ENCODE results near the gene HSPB1. TPM values are rescaled to one million over a fixed set of nuclear protein-coding genes. Genes with fewer than 3 reads are reported as not detected.
"Not testable (repeated sequence)": the region's sequence is repeated elsewhere in the genome, so short reads cannot be mapped to it uniquely, and the experiment has no call there.

HSPB1 gene
- total and polyA plus RNA-seq, 4 donors, result 89.6 to 529 (median 356) TPM

- no peak for DNase-seq
- TF ChIP-seq CTCF (IDR thresholded peaks at IDR 0.05; ENCODE audit: control extremely low read depth, extremely low read depth), result no peak
- 76 to 80% methylated on average over 21 of the region's 21 CpGs for WGBS, 2 donors
These were observed 7.9 kb downstream of the HSPB1 start for GRCh38 chr7:76310102-76310957.

GRCh38 chr7:76311838-76312237 is 9.4 kb downstream of the HSPB1 start:
- H3K27me3 ChIP-seq (ENCODE audit: control insufficient read depth in 3 of 3, insufficient read depth in 3 of 3, low read length in 2 of 3); H3K4me1 ChIP-seq (ENCODE audit: control insufficient read depth in 5 of 5, insufficient read depth in 5 of 5, low read length in 5 of 5); H3K9me3 ChIP-seq (ENCODE audit: control insufficient read depth in 4 of 4, insufficient read depth in 3 of 4, low read length in 3 of 4); H3K4me3 ChIP-seq; ATAC-seq (ENCODE audit: insufficient read depth, low FRiP score); H3K27ac ChIP-seq (ENCODE audit: low read depth in 1 of 2, low read length in 1 of 2); H3K36me3 ChIP-seq (ENCODE audit: control insufficient read depth in 4 of 4, insufficient read depth in 4 of 4, low read length in 4 of 4); DNase-seq; H3K9ac ChIP-seq (ENCODE audit: insufficient read depth in 1 of 2, low read length in 2 of 2): not testable (repeated sequence)
- 95 to 98% methylated on average over 6 of the region's 6 CpGs for WGBS, 2 donors

More at GRCh38 chr7:76310102-76310957, 7.9 kb downstream of the HSPB1 start:
- H3K9ac ChIP-seq (ENCODE audit: insufficient read depth in 1 of 2, low read length in 2 of 2), result no peak overlapping the region
- H3K27ac ChIP-seq (ENCODE audit: low read depth in 1 of 2, low read length in 1 of 2), result no peak overlapping the region
- no peak overlapping the region for H3K4me3 ChIP-seq
- H3K36me3 ChIP-seq (ENCODE audit: control insufficient read depth in 4 of 4, insufficient read depth in 4 of 4, low read length in 4 of 4), result no peaks in the 10 kb centered on the region
- no peaks in the 10 kb centered on the region for H3K27me3 ChIP-seq (ENCODE audit: control insufficient read depth in 3 of 3, insufficient read depth in 3 of 3, low read length in 2 of 3)
- H3K4me1 ChIP-seq (ENCODE audit: control insufficient read depth in 5 of 5, insufficient read depth in 5 of 5, low read length in 5 of 5), result peaks cover 0 to 7% (median 0%) of the 10 kb centered on the region in 5 donors
- H3K9me3 ChIP-seq (ENCODE audit: control insufficient read depth in 4 of 4, insufficient read depth in 3 of 4, low read length in 3 of 4), result no peaks in the 10 kb centered on the region
- ATAC-seq (ENCODE audit: insufficient read depth, low FRiP score), result no peak

- peaks cover 0 to 13% (median 5%) of the 10 kb centered on the region in 5 donors for H3K4me1 ChIP-seq (ENCODE audit: control insufficient read depth in 5 of 5, insufficient read depth in 5 of 5, low read length in 5 of 5)
- H3K27me3 ChIP-seq (ENCODE audit: control insufficient read depth in 3 of 3, insufficient read depth in 3 of 3, low read length in 2 of 3), result no peaks in the 10 kb centered on the region
- ATAC-seq (ENCODE audit: insufficient read depth, low FRiP score), result peak; percentile 80
- H3K36me3 ChIP-seq (ENCODE audit: control insufficient read depth in 4 of 4, insufficient read depth in 4 of 4, low read length in 4 of 4), result no peaks in the 10 kb centered on the region
- H3K9me3 ChIP-seq (ENCODE audit: control insufficient read depth in 4 of 4, insufficient read depth in 3 of 4, low read length in 3 of 4), result no peaks in the 10 kb centered on the region
- 6 to 8% methylated on average over 15 of the region's 15 CpGs for WGBS, 2 donors
- no peak overlapping the region for H3K27ac ChIP-seq (ENCODE audit: low read depth in 1 of 2, low read length in 1 of 2)
- no peak overlapping the region for H3K4me3 ChIP-seq
- DNase-seq, result peak; percentile 94 to 97 (median 95)
- TF ChIP-seq CTCF (IDR thresholded peaks at IDR 0.05; ENCODE audit: control extremely low read depth, extremely low read depth), result peak; percentile 100
- no peak overlapping the region for H3K9ac ChIP-seq (ENCODE audit: insufficient read depth in 1 of 2, low read length in 2 of 2)
These were observed 11.7 kb downstream of the HSPB1 start for GRCh38 chr7:76314042-76314721.

GRCh38 chr7:76314740-76315139 is 12.3 kb downstream of the HSPB1 start:
- not testable (repeated sequence) for H3K9ac ChIP-seq (ENCODE audit: insufficient read depth in 1 of 2, low read length in 2 of 2); H3K27me3 ChIP-seq (ENCODE audit: control insufficient read depth in 3 of 3, insufficient read depth in 3 of 3, low read length in 2 of 3); H3K9me3 ChIP-seq (ENCODE audit: control insufficient read depth in 4 of 4, insufficient read depth in 3 of 4, low read length in 3 of 4); H3K36me3 ChIP-seq (ENCODE audit: control insufficient read depth in 4 of 4, insufficient read depth in 4 of 4, low read length in 4 of 4); DNase-seq; H3K4me3 ChIP-seq; H3K27ac ChIP-seq (ENCODE audit: low read depth in 1 of 2, low read length in 1 of 2); ATAC-seq (ENCODE audit: insufficient read depth, low FRiP score)
- H3K4me1 ChIP-seq (ENCODE audit: control insufficient read depth in 5 of 5, insufficient read depth in 5 of 5, low read length in 5 of 5), result peaks cover 0 to 16% (median 6%) of the 10 kb centered on the region in 5 donors
- 67 to 79% methylated on average over 5 to 6 of the region's 6 CpGs for WGBS, 2 donors
